ENCODE results near the gene MADD.

Gene MADD

GRCh38 chr11:47338396-47339241 is 68.7 kb downstream of the MADD start:
- DNase-seq (ENCODE audit: low read depth) = no peak

- DNase-seq (ENCODE audit: low read depth) = no peak
Measured at GRCh38 chr11:47340010-47340409, 70.1 kb downstream of the MADD start.

GRCh38 chr11:47340980-47341775 is 71.2 kb downstream of the MADD start:
- DNase-seq (ENCODE audit: low read depth) = no peak

GRCh38 chr11:47342036-47342803 is 72.3 kb downstream of the MADD start:
- no peak for DNase-seq (ENCODE audit: low read depth)

- no peak for DNase-seq (ENCODE audit: low read depth)
Measured at GRCh38 chr11:47342854-47343253, 72.9 kb downstream of the MADD start.

GRCh38 chr11:47345890-47346563 is 76.1 kb downstream of the MADD start:
- DNase-seq (ENCODE audit: low read depth) = no peak

GRCh38 chr11:47347137-47347536 is 77.2 kb downstream of the MADD start:
- no peak for DNase-seq (ENCODE audit: low read depth)

- no peak for DNase-seq (ENCODE audit: low read depth)
Measured at GRCh38 chr11:47348131-47348802, 78.3 kb downstream of the MADD start.

GRCh38 chr11:47348859-47349258 is 78.9 kb downstream of the MADD start:
- DNase-seq (ENCODE audit: low read depth) = no peak

- DNase-seq (ENCODE audit: low read depth) = no peak
Measured at GRCh38 chr11:47349521-47350095, 79.7 kb downstream of the MADD start.

- no peak for DNase-seq (ENCODE audit: low read depth)
Measured at GRCh38 chr11:47350315-47350714, 80.4 kb downstream of the MADD start.

- no peak for DNase-seq (ENCODE audit: low read depth)
Measured at GRCh38 chr11:47351156-47352126, 81.5 kb downstream of the MADD start.

- no peak for DNase-seq (ENCODE audit: low read depth)
Measured at GRCh38 chr11:47352556-47352955, 82.6 kb downstream of the MADD start, which contains the start of gene MYBPC3. Gene MYBPC3 (minus strand): TSS chr11:47352702. CDS start chr11:47352647, 55 bp downstream.

- no peak for DNase-seq (ENCODE audit: low read depth)
Measured at GRCh38 chr11:47353978-47354774, 84.2 kb downstream of the MADD start.

- DNase-seq (ENCODE audit: low read depth) = no peak
Measured at GRCh38 chr11:47354913-47355282, 85.0 kb downstream of the MADD start.

GRCh38 chr11:47355283-47356128 is 85.6 kb downstream of the MADD start:
- no peak for DNase-seq (ENCODE audit: low read depth)

GRCh38 chr11:47356129-47356997 is 86.4 kb downstream of the MADD start:
- no peak for DNase-seq (ENCODE audit: low read depth)
